ENCODE data around the gene PTPN2. TPM values are rescaled to one million over a fixed set of nuclear protein-coding genes. Genes with fewer than 3 reads are reported as not detected.

PTPN2 gene
- total RNA-seq, result 10 to 100 TPM; 36.9 to 49.2 (median 38.7) TPM

- H3K9me3 ChIP-seq, result no peaks in the 10 kb centered on the region
- no peaks in the 10 kb centered on the region for H3K27me3 ChIP-seq
- H3K36me3 ChIP-seq, result no peaks in the 10 kb centered on the region
- WGBS, result 0% methylated on average over 27 of the region's 97 CpGs
- peaks cover 41% of the 10 kb centered on the region for H3K4me1 ChIP-seq
- peak within 1 kb of the TSS; percentile 96 for H3K4me3 ChIP-seq
- DNase-seq (ENCODE audit: low spot score in 2 of 2), result peak; percentile 94 to 95
- H3K27ac ChIP-seq, result peak within 1 kb of the TSS; percentile 100
- peak in 1 of 2 donors; percentile 76 for TF ChIP-seq POLR2A (IDR thresholded peaks at IDR 0.05)
- TF ChIP-seq POLR2AphosphoS5 (IDR thresholded peaks at IDR 0.05), result peak in 2 of 3 donors; percentile 84 to 93
- no peak for TF ChIP-seq EP300 (IDR thresholded peaks at IDR 0.05)
These were observed at the start of gene PTPN2 for GRCh38 chr18:12883684-12884405. Gene PTPN2 (minus strand): TSS chr18:12884237. CDS start chr18:12884141, 96 bp downstream.

- Histone ChIP-seq H3K36me3 (no peaks in the 10 kb centered on the region), H3K4me1 (peaks cover 5% of the 10 kb centered on the region), H3K9me3 (no peaks in the 10 kb centered on the region), H3K27ac (no peak overlapping the region), H3K4me3 (no peak overlapping the region), H3K27me3 (no peaks in the 10 kb centered on the region)
- TF ChIP-seq POLR2A (IDR thresholded peaks at IDR 0.05) (no peak), CTCF (IDR thresholded peaks at IDR 0.05) (no peak), POLR2AphosphoS5 (IDR thresholded peaks at IDR 0.05) (no peak)
- no peak for DNase-seq (ENCODE audit: low spot score in 2 of 2)
These were observed 49.3 kb upstream of the PTPN2 start for GRCh38 chr18:12933327-12933726.

GRCh38 chr18:12930908-12931307 lies 46.9 kb upstream of the PTPN2 start:
- Histone ChIP-seq H3K36me3 (no peaks in the 10 kb centered on the region), H3K4me3 (no peak overlapping the region), H3K27me3 (no peaks in the 10 kb centered on the region), H3K4me1 (peaks cover 5% of the 10 kb centered on the region), H3K27ac (no peak overlapping the region), H3K9me3 (no peaks in the 10 kb centered on the region)
- TF ChIP-seq CTCF (IDR thresholded peaks at IDR 0.05), result no peak
- TF ChIP-seq POLR2A (IDR thresholded peaks at IDR 0.05), result no peak
- TF ChIP-seq EP300 (IDR thresholded peaks at IDR 0.05), result no peak
- no peak for TF ChIP-seq POLR2AphosphoS5 (IDR thresholded peaks at IDR 0.05)
- 89% methylated on average over 3 of the region's 3 CpGs for WGBS
- no peak for DNase-seq (ENCODE audit: low spot score in 2 of 2)

GRCh38 chr18:12930376-12930775 lies 46.3 kb upstream of the PTPN2 start:
- no peak for DNase-seq (ENCODE audit: low spot score in 2 of 2)
- no peaks in the 10 kb centered on the region for H3K27me3 ChIP-seq
- TF ChIP-seq POLR2AphosphoS5 (IDR thresholded peaks at IDR 0.05) (no peak), EP300 (IDR thresholded peaks at IDR 0.05) (no peak), CTCF (IDR thresholded peaks at IDR 0.05) (no peak), POLR2A (IDR thresholded peaks at IDR 0.05) (no peak)
- H3K36me3 ChIP-seq, result no peaks in the 10 kb centered on the region
- peaks cover 5% of the 10 kb centered on the region for H3K4me1 ChIP-seq
- WGBS, result 77% methylated on average over 3 of the region's 3 CpGs
- H3K27ac ChIP-seq, result no peak overlapping the region
- H3K9me3 ChIP-seq, result no peaks in the 10 kb centered on the region
- no peak overlapping the region for H3K4me3 ChIP-seq

- WGBS, result 68% methylated on average over 5 of the region's 5 CpGs
- TF ChIP-seq POLR2AphosphoS5 (IDR thresholded peaks at IDR 0.05) (no peak), EP300 (IDR thresholded peaks at IDR 0.05) (no peak), CTCF (IDR thresholded peaks at IDR 0.05) (no peak), POLR2A (IDR thresholded peaks at IDR 0.05) (no peak)
- no peaks in the 10 kb centered on the region for H3K36me3 ChIP-seq
- H3K4me1 ChIP-seq, result peaks cover 3% of the 10 kb centered on the region
- H3K27ac ChIP-seq, result no peak overlapping the region
- no peaks in the 10 kb centered on the region for H3K27me3 ChIP-seq
- H3K9me3 ChIP-seq, result no peaks in the 10 kb centered on the region
- DNase-seq (ENCODE audit: low spot score in 2 of 2), result no peak
- H3K4me3 ChIP-seq, result no peak overlapping the region
These were observed 45.5 kb upstream of the PTPN2 start for GRCh38 chr18:12929477-12930083.
